Gastroesophageal sphincter (tissue), 4 donors: Measurements from ENCODE around the gene NELFA. TPM values are rescaled to one million over a fixed set of nuclear protein-coding genes. Genes with fewer than 3 reads are reported as not detected.

ENCODE experiments used
- ATAC-seq: fragments of 150-250 bp; one replicate; pipeline ENCODE4 v1.9.1; 2016; ENCODE audit warnings: mild to moderate bottlenecking, moderate library complexity
- H3K27ac ChIP-seq, 4 donors: fragments of 200-600 bp; sonication (generic) in 3 of 4; 1 replicate in 3 of 4; 2 replicates in 1 of 4; pipeline ENCODE4 v1.5.1; 2016 to 2019
- H3K27me3 ChIP-seq: fragments of 200-600 bp; sonication (generic); one replicate; pipeline ENCODE4 v1.5.1; 2019
- H3K36me3 ChIP-seq, 2 donors: fragments of 200-600 bp; sonication (generic); one replicate each; pipeline ENCODE4 v1.5.1; 2019; ENCODE audit warnings: control low read depth in 1 of 2
- H3K4me1 ChIP-seq, 3 donors: fragments of 200-600 bp; sonication (generic); 1 replicate in 2 of 3; 2 replicates in 1 of 3; pipeline ENCODE4 v1.5.1; 2016 to 2019; ENCODE audit warnings: control low read depth in 2 of 3
- H3K4me3 ChIP-seq, 2 donors: fragments of 200-600 bp; sonication (generic); one replicate each; pipeline ENCODE4 v1.5.1; 2019; ENCODE audit warnings: mild to moderate bottlenecking in 1 of 2, moderate library complexity in 1 of 2
- H3K9me3 ChIP-seq, 3 donors: fragments of 200-600 bp; sonication (generic); one replicate each; pipeline ENCODE4 v1.5.1; 2017 to 2019; ENCODE audit warnings: control low read depth in 2 of 3
- EP300 ChIP-seq: sonication (generic); formaldehyde crosslinking; IDR thresholded peaks from one replicate; pipeline ENCODE4 v1.6.1; 2017; ENCODE audit warnings: antibody characterized with exemption, mild to moderate bottlenecking
- POLR2A ChIP-seq, 2 donors: fragments of 450-650 bp; IDR thresholded peaks; one replicate each; pipeline ENCODE4 v1.6.1; 2017; ENCODE audit warnings: antibody characterized with exemption in 2 of 2, mild to moderate bottlenecking in 2 of 2, moderate library complexity in 1 of 2
- POLR2AphosphoS5 ChIP-seq: sonication (generic); formaldehyde crosslinking; IDR thresholded peaks from one replicate; pipeline ENCODE4 v1.6.1; 2017; ENCODE audit warnings: antibody characterized with exemption
- WGBS, 2 donors: methylation state at CpG; one replicate each; pipeline ENCODE4 v1.1.5; 2018; ENCODE audit warnings: low coverage in 1 of 2; 5-methylcytosine and 5-hydroxymethylcytosine counted together
- total RNA-seq, 4 donors: library from RNA; depleted of rRNA; stranded (reverse); fragments of >200 nt; gene quantifications; one replicate each; pipeline ENCODE4 v1.1.0, GENCODE V29; 2016
- TF ChIP-seq, protein P1 (sequence below), 4 experiments: fragments of 200-600 bp in 2 of 4; fragments of 450-650 bp in 2 of 4; sonication (generic) in 1 of 4; IDR thresholded peaks; one replicate each; pipeline ENCODE4 v1.5.1; 2017 to 2019; ENCODE audit warnings: antibody characterized with exemption in 4 of 4, mild to moderate bottlenecking in 2 of 4, moderate library complexity in 2 of 4

Gene NELFA
- total RNA-seq, 4 donors from 2014 or later: 14.5 to 19.4 (median 17.5) TPM

DNA sequence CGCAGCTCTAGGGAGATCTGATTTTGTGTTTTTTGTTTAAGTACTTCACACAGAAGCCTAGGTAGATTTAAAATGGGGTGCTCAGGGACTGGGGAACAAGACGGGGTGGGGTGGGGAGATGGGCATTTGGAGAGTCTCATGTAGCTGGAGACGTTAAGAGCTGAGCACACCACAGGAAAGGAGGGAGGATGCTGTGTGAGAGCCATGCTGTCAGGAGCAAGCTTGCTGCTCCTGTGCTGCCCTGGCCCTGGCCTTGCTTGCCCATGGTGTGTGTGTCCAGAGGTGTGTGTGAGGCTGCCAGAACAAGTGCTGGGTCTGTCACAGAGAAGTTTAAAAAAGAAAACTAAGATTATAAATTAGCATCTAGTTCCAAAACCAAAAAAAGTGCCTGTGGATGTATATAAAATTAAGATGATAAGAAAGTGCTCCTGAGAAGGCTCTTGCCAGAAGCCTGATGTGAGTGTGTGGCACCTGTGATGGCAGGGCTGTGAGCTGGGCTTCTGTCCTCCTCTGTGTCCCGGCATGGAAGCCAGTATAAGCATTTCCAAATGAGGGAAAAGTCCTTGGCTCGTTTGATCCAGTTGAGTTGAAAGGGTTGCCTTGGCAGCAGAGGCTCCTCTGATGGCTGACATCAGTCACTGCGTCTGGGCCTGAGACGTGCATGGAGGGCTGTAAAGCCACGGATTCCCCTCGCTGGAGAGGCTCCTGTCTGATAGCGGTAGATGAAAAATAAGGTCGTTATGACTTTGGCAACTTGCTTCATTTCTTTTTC lies 63.5 kb downstream of the NELFA start:
- Histone ChIP-seq H3K36me3 (peaks cover 0 to 58% of the 10 kb centered on the region in 2 donors), H3K4me1 (peaks cover 0 to 8% (median 0%) of the 10 kb centered on the region in 3 donors), H3K4me3 (no peak overlapping the region), H3K27me3 (no peaks in the 10 kb centered on the region), H3K27ac (no peak overlapping the region), H3K9me3 (no peaks in the 10 kb centered on the region)
- 57 to 73% methylated on average over 6 to 9 of the region's 11 CpGs for WGBS, 2 donors
- TF ChIP-seq POLR2AphosphoS5 (no peak), POLR2A (IDR thresholded peaks at IDR 0.05) (no peak), EP300 (no peak)
- TF ChIP-seq, protein P1, sequence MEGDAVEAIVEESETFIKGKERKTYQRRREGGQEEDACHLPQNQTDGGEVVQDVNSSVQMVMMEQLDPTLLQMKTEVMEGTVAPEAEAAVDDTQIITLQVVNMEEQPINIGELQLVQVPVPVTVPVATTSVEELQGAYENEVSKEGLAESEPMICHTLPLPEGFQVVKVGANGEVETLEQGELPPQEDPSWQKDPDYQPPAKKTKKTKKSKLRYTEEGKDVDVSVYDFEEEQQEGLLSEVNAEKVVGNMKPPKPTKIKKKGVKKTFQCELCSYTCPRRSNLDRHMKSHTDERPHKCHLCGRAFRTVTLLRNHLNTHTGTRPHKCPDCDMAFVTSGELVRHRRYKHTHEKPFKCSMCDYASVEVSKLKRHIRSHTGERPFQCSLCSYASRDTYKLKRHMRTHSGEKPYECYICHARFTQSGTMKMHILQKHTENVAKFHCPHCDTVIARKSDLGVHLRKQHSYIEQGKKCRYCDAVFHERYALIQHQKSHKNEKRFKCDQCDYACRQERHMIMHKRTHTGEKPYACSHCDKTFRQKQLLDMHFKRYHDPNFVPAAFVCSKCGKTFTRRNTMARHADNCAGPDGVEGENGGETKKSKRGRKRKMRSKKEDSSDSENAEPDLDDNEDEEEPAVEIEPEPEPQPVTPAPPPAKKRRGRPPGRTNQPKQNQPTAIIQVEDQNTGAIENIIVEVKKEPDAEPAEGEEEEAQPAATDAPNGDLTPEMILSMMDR (IDR thresholded peaks at IDR 0.05): no peak
- no peak for ATAC-seq

DNA sequence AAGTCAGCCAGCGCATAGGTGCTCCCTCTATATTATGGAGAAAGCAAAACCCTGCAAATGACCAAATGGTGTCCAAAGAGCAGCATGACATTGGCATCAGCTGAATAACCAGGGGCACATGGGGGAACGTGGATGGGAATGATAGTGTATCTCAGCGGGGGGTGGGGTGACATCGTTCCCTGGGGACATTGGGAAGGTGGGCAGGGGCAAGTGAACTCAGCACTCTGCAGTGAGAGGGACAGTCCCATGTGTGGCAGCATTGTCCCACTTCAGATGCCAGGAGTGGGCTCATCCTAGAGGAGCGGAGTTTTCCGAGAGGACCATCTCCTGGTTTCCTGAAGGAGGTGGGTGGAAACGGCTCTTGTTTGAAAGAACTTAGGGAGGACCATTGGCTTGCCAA lies 64.8 kb downstream of the NELFA start:
- H3K27me3 ChIP-seq: no peaks in the 10 kb centered on the region
- no peak for ATAC-seq
- no peak overlapping the region for H3K27ac ChIP-seq
- TF ChIP-seq EP300: no peak
- TF ChIP-seq, protein P1 (IDR thresholded peaks at IDR 0.05): no peak
- WGBS, 2 donors: 87 to 96% methylated on average over 4 to 7 of the region's 7 CpGs
- H3K4me1 ChIP-seq: peaks cover 0 to 8% (median 0%) of the 10 kb centered on the region in 3 donors
- H3K4me3 ChIP-seq: no peak overlapping the region
- peaks cover 0 to 68% of the 10 kb centered on the region in 2 donors for H3K36me3 ChIP-seq
- H3K9me3 ChIP-seq: no peaks in the 10 kb centered on the region

DNA sequence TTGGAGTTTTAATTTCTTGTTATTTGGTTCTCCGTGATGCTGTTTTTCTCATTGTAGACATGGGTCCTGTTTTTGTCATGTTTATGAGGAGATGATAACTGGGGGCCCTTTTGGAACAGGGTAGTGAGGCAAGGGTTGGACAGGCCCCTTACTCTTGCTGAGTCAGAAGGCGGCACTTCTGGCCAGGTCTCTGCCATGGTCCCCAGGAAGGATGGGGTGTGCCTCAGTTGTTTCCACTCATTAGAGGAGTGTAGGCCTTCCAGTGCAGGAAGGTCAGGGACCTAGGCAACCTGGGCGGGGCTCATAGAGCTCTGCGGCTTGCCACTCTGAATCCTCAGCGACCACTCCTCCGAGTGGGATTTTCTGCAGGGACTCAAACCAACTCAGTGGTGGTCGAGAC lies 68.2 kb downstream of the NELFA start:
- H3K4me3 ChIP-seq: no peak overlapping the region
- ATAC-seq: no peak
- H3K27ac ChIP-seq: no peak overlapping the region
- peaks cover 0 to 8% (median 0%) of the 10 kb centered on the region in 3 donors for H3K4me1 ChIP-seq
- TF ChIP-seq POLR2A (IDR thresholded peaks at IDR 0.05): no peak
- no peak for TF ChIP-seq POLR2AphosphoS5
- TF ChIP-seq EP300: no peak
- TF ChIP-seq, protein P1 (IDR thresholded peaks at IDR 0.05): no peak
- H3K27me3 ChIP-seq: no peaks in the 10 kb centered on the region
- peaks cover 0 to 81% of the 10 kb centered on the region in 2 donors for H3K36me3 ChIP-seq
- H3K9me3 ChIP-seq: no peaks in the 10 kb centered on the region
- 100% methylated on average over 2 of the region's 7 CpGs; no CpG with 5 or more reads in 1 of the 2 donors for WGBS, 2 donors

DNA sequence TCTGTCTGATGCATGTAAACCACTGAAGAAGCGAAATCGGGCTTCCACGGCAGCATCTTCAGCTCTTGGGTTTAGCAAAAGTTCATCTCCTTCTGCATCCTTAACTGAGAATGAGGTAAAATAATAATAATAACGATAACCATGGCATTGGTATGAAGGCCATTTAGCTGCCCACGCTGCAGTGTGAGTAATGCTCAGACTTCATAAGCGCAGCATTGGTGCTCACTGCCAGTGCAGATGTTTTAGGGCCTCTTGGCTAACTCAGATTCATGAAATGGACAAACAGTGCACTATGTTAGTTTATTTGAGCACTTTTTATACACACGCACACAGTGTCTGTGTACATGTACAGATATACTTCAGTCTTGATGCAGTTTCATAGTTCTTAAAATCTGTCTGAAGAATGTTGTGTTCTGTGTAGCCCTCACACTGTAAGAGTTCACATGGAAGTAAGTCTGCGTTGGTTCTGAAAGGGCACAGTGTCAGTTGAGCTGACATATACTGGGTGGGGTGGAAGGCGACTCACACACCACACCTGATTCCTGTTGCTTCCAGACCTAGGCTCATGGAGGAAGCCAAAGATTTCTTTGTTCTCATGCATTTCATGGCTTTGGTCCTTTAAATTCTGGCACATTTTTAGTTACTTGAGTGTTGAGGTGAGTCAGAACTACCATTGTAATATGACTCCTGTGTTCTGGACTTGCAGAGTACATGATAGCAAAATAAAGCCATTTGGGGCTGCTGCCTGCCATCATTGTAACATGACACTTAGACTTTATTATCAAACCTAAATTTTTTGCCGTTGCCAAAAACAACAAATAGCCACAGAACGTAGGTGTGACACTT lies 68.9 kb downstream of the NELFA start:
- Histone ChIP-seq H3K4me3 (no peak overlapping the region), H3K27ac (no peak overlapping the region), H3K4me1 (peaks cover 0 to under 1% (median 0%) of the 10 kb centered on the region in 3 donors), H3K9me3 (no peaks in the 10 kb centered on the region), H3K27me3 (no peaks in the 10 kb centered on the region), H3K36me3 (peaks cover 0 to 88% of the 10 kb centered on the region in 2 donors)
- TF ChIP-seq POLR2AphosphoS5 (no peak), POLR2A (IDR thresholded peaks at IDR 0.05) (no peak), EP300 (no peak)
- TF ChIP-seq, protein P1 (IDR thresholded peaks at IDR 0.05): no peak
- WGBS, 2 donors: 78% methylated on average over 11 of the region's 11 CpGs
- ATAC-seq: no peak
